KBM-7 (cell line): ENCODE measurements around the gene CDH23.

Experiments
- DNase-seq: peaks from one replicate; pipeline ENCODE4 v3.0.0-alpha.2; 2015
- in situ Hi-C: fragments of 300-500 bp; cut with MboI; formaldehyde crosslinking; loops from 2 replicates; pipeline ENCODE4 v1.14.3; 2020; ENCODE audit warnings: low sequenced_read_pairs, low pct_unique_long_range_greater_than_20kb, mixed read lengths

Gene CDH23

GRCh38 chr10:71615538-71616329 lies 219.0 kb downstream of the CDH23 start:
- in situ Hi-C loops, result no loop called here
- no peak for DNase-seq

- in situ Hi-C loops, result no loop called here
Measured at GRCh38 chr10:71616817-71617654, 220.3 kb downstream of the CDH23 start.

GRCh38 chr10:71618176-71618575 lies 221.5 kb downstream of the CDH23 start:
- in situ Hi-C loops, result no loop called here
- no peak for DNase-seq

More at GRCh38 chr10:71616817-71617654, 220.3 kb downstream of the CDH23 start:
- no peak for DNase-seq

- in situ Hi-C loops, result no loop called here
- no peak for DNase-seq
Measured at GRCh38 chr10:71618598-71618997, 221.9 kb downstream of the CDH23 start.

- in situ Hi-C loops, result no loop called here
- DNase-seq, result no peak
Measured at GRCh38 chr10:71620642-71621041, 223.9 kb downstream of the CDH23 start.

GRCh38 chr10:71621231-71622153 lies 224.8 kb downstream of the CDH23 start:
- in situ Hi-C loops, result no loop called here

GRCh38 chr10:71622154-71622526 lies 225.4 kb downstream of the CDH23 start:
- in situ Hi-C loops, result no loop called here
- DNase-seq, result no peak

More at GRCh38 chr10:71621231-71622153, 224.8 kb downstream of the CDH23 start:
- no peak for DNase-seq

GRCh38 chr10:71622616-71623015 lies 225.9 kb downstream of the CDH23 start:
- in situ Hi-C loops, result no loop called here
- no peak for DNase-seq

GRCh38 chr10:71623098-71623985 lies 226.6 kb downstream of the CDH23 start:
- in situ Hi-C loops, result no loop called here
- peak; percentile 32 for DNase-seq

GRCh38 chr10:71623986-71624291 lies 227.2 kb downstream of the CDH23 start:
- in situ Hi-C loops, result no loop called here
- no peak for DNase-seq

- no peak for DNase-seq
- in situ Hi-C loops, result no loop called here
Measured at GRCh38 chr10:71625445-71626175, 228.9 kb downstream of the CDH23 start.

GRCh38 chr10:71627230-71627939 lies 230.7 kb downstream of the CDH23 start:
- in situ Hi-C loops, result no loop called here
- DNase-seq, result no peak

- in situ Hi-C loops, result no loop called here
- no peak for DNase-seq
Measured at GRCh38 chr10:71627956-71628355, 231.2 kb downstream of the CDH23 start.

GRCh38 chr10:71629131-71629530 lies 232.4 kb downstream of the CDH23 start:
- in situ Hi-C loops, result no loop called here
- no peak for DNase-seq

- DNase-seq, result no peak
- in situ Hi-C loops, result no loop called here
Measured at GRCh38 chr10:71630168-71630567, 233.4 kb downstream of the CDH23 start.

- in situ Hi-C loops, result no loop called here
Measured at GRCh38 chr10:71631007-71631861, 234.5 kb downstream of the CDH23 start.

More at GRCh38 chr10:71631007-71631861, 234.5 kb downstream of the CDH23 start:
- no peak for DNase-seq
